ENCODE results near the gene SEC14L2.
"Not testable (repeated sequence)": the region's sequence is repeated elsewhere in the genome, so short reads cannot be mapped to it uniquely, and the experiment has no call there.

The SEC14L2 gene

GRCh38 chr22:30426388-30427353, 29.9 kb downstream of the SEC14L2 start:
- peak; percentile 76 for DNase-seq (ENCODE audit: low spot score)

- no peak for DNase-seq (ENCODE audit: low spot score)
Observed at GRCh38 chr22:30427871-30428270, 31.1 kb downstream of the SEC14L2 start.

- no peak for DNase-seq (ENCODE audit: low spot score)
Observed at GRCh38 chr22:30429887-30430286, 33.1 kb downstream of the SEC14L2 start.

GRCh38 chr22:30430933-30431332, 34.1 kb downstream of the SEC14L2 start:
- DNase-seq (ENCODE audit: low spot score): no peak

GRCh38 chr22:30432096-30432495, 35.3 kb downstream of the SEC14L2 start:
- DNase-seq (ENCODE audit: low spot score): no peak

- DNase-seq (ENCODE audit: low spot score): no peak
Observed at GRCh38 chr22:30432520-30432919, 35.7 kb downstream of the SEC14L2 start.

- DNase-seq (ENCODE audit: low spot score): no peak
Observed at GRCh38 chr22:30433227-30433626, 36.4 kb downstream of the SEC14L2 start.

GRCh38 chr22:30433773-30434172, 37.0 kb downstream of the SEC14L2 start:
- no peak for DNase-seq (ENCODE audit: low spot score)

GRCh38 chr22:30434843-30435242, 38.0 kb downstream of the SEC14L2 start:
- DNase-seq (ENCODE audit: low spot score): no peak

- DNase-seq (ENCODE audit: low spot score): no peak
Observed at GRCh38 chr22:30435674-30436126, 38.9 kb downstream of the SEC14L2 start.

GRCh38 chr22:30436196-30436595, 39.4 kb downstream of the SEC14L2 start:
- no peak for DNase-seq (ENCODE audit: low spot score)

GRCh38 chr22:30438559-30438958, 41.7 kb downstream of the SEC14L2 start:
- DNase-seq (ENCODE audit: low spot score): no peak

- DNase-seq (ENCODE audit: low spot score): no peak
Observed at GRCh38 chr22:30439226-30439625, 42.4 kb downstream of the SEC14L2 start.

- DNase-seq (ENCODE audit: low spot score): no peak
Observed at GRCh38 chr22:30439836-30440235, 43.0 kb downstream of the SEC14L2 start.

- DNase-seq (ENCODE audit: low spot score): no peak
Observed at GRCh38 chr22:30441088-30441487, 44.3 kb downstream of the SEC14L2 start.

- peak; percentile 76 for DNase-seq (ENCODE audit: low spot score)
Observed at GRCh38 chr22:30444632-30445437, 48.0 kb downstream of the SEC14L2 start.

- no peak for DNase-seq (ENCODE audit: low spot score)
Observed at GRCh38 chr22:30445438-30446145, 48.8 kb downstream of the SEC14L2 start.

- DNase-seq (ENCODE audit: low spot score): no peak
Observed at GRCh38 chr22:30447656-30448055, 50.8 kb downstream of the SEC14L2 start.

GRCh38 chr22:30451488-30451887, 54.7 kb downstream of the SEC14L2 start:
- DNase-seq (ENCODE audit: low spot score): not testable (repeated sequence)

GRCh38 chr22:30452861-30453260, 56.0 kb downstream of the SEC14L2 start:
- no peak for DNase-seq (ENCODE audit: low spot score)

- no peak for DNase-seq (ENCODE audit: low spot score)
Observed at GRCh38 chr22:30453731-30454510, 57.1 kb downstream of the SEC14L2 start.

Data from AG08396 (cell line).